Measurements from ENCODE around the gene KRT38. TPM values are rescaled to one million over a fixed set of nuclear protein-coding genes. Genes with fewer than 3 reads are reported as not detected.

The KRT38 gene
- total RNA-seq, 1 experiment from 2014 or later: not detected

GRCh38 chr17:41417576-41418015, 23.2 kb downstream of the KRT38 start:
- DNase-seq: peak; percentile 72
- Mint-ChIP-seq H3K36me3 (ENCODE audit: insufficient read depth, unreplicated experiment) (peaks cover 10% of the 10 kb centered on the region), H3K27me3 (ENCODE audit: unreplicated experiment) (no peaks in the 10 kb centered on the region), H3K9me3 (ENCODE audit: low read depth, unreplicated experiment) (no peaks in the 10 kb centered on the region), H3K4me1 (ENCODE audit: low read depth, unreplicated experiment) (peaks cover 72% of the 10 kb centered on the region), H3K4me3 (ENCODE audit: low read depth, unreplicated experiment) (peak overlapping the region; percentile 29), H3K27ac (ENCODE audit: unreplicated experiment) (peak overlapping the region; percentile 84)
- TF ChIP-seq CTCF (IDR thresholded peaks at IDR 0.05; ENCODE audit: unreplicated experiment): peak; percentile 91
- CTCF ChIA-PET: interaction anchor here (0.5 to 2.4 kb wide), 28 partner anchors 10 to 1708 kb away, joined by 3 to 38 read pairs (median 4); partner anchors contain the start of gene BRCA1
- no TSS peak for BruUV-seq (replicated peaks)
- intact Hi-C loops (cut with micrococcal nuclease; ENCODE audit: unreplicated experiment): loop anchor here (5.0 to 10.0 kb wide), 3 partner anchors 77 to 247 kb away; no protein-coding TSS in a partner anchor

DNA sequence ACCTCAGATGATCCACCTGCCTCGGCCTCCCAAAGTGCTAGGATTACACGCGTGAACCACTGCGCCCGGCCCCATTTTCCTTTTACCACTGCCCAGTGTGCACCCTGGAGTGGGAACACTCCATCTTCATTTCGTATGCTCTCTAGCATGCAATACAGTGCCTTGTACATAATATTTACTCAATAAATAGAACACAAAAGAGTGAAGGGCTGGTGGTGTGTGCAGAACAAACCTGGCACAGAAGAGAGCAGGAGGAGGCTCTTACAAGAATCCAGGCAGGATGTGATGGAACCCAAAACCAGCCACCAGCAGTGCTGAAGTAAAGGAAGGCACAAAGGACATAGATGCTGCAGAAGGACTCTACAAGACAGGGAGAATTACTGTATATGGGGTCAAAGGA, 23.7 kb downstream of the KRT38 start:
- Mint-ChIP-seq H3K27me3 (ENCODE audit: unreplicated experiment) (no peaks in the 10 kb centered on the region), H3K36me3 (ENCODE audit: insufficient read depth, unreplicated experiment) (peaks cover 10% of the 10 kb centered on the region), H3K4me3 (ENCODE audit: low read depth, unreplicated experiment) (peak overlapping the region; percentile 29), H3K27ac (ENCODE audit: unreplicated experiment) (peak overlapping the region; percentile 84), H3K9me3 (ENCODE audit: low read depth, unreplicated experiment) (no peaks in the 10 kb centered on the region), H3K4me1 (ENCODE audit: low read depth, unreplicated experiment) (peaks cover 72% of the 10 kb centered on the region)
- BruUV-seq (replicated peaks): no TSS peak
- no peak for DNase-seq
- CTCF ChIA-PET: interaction anchor here (0.9 to 2.4 kb wide), 17 partner anchors 9 to 509 kb away, joined by 3 to 38 read pairs (median 6); no protein-coding TSS in a partner anchor
- no peak for TF ChIP-seq CTCF (IDR thresholded peaks at IDR 0.05; ENCODE audit: unreplicated experiment)
- intact Hi-C loops (cut with micrococcal nuclease; ENCODE audit: unreplicated experiment): loop anchor here (5.0 to 10.0 kb wide), 3 partner anchors 78 to 248 kb away; no protein-coding TSS in a partner anchor

DNA sequence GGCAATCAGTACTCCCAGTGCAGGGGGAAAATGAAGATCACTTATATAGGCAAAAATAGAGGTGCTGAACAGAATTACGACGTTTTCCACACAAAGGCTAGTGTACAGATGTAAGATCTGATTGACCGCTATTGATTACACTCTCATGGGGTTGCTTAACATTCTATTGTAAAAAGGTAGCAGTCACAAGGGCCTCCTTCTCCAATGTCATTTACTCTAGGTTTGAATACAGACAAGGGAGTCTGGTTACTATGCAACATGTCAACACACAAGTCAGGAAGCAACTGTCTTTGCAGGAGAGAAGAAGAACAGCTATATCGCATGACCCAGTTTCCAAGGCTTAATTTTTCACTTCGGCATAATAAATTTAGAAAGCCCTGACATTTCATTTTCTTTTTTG, 24.3 kb downstream of the KRT38 start:
- BruUV-seq (replicated peaks): no TSS peak
- H3K4me3 Mint-ChIP-seq (ENCODE audit: low read depth, unreplicated experiment): no peak overlapping the region
- peaks cover 69% of the 10 kb centered on the region for H3K4me1 Mint-ChIP-seq (ENCODE audit: low read depth, unreplicated experiment)
- no peak for TF ChIP-seq CTCF (IDR thresholded peaks at IDR 0.05; ENCODE audit: unreplicated experiment)
- H3K9me3 Mint-ChIP-seq (ENCODE audit: low read depth, unreplicated experiment): no peaks in the 10 kb centered on the region
- peaks cover 10% of the 10 kb centered on the region for H3K36me3 Mint-ChIP-seq (ENCODE audit: insufficient read depth, unreplicated experiment)
- H3K27me3 Mint-ChIP-seq (ENCODE audit: unreplicated experiment): no peaks in the 10 kb centered on the region
- peak overlapping the region; percentile 45 for H3K27ac Mint-ChIP-seq (ENCODE audit: unreplicated experiment)
- no peak for DNase-seq
- CTCF ChIA-PET: interaction anchor here (1.2 to 2.4 kb wide), 5 partner anchors 13 to 132 kb away, joined by 3 to 11 read pairs (median 7); no protein-coding TSS in a partner anchor
- intact Hi-C loops (cut with micrococcal nuclease; ENCODE audit: unreplicated experiment): loop anchor here (5.0 to 10.0 kb wide), 3 partner anchors 78 to 248 kb away; no protein-coding TSS in a partner anchor

DNA sequence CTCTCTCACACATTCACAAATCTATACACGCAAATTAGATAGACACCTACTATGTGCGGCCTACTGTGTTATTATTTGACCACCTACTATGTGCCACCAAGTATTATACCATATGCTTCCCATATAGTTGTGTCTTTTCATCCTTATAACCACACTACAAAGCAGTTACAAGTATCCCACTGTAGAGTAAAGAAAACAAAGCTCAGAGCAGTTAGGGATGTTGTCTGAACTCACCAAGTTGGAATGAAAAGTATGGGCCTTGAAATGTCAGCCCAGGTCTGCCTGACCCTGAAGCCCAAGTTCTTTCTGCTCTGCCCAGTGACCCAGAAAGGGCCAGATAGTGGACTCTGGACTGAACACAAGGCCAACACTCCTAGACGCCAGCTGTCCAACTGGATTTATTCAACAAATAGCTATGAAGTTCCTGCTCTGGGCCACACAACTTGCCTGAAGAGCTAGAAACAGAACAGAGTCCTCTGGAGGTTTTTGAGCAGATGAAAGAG, 24.9 kb downstream of the KRT38 start:
- intact Hi-C loops (cut with micrococcal nuclease; ENCODE audit: unreplicated experiment): loop anchor here (5.0 to 10.0 kb wide), 3 partner anchors 79 to 249 kb away; no protein-coding TSS in a partner anchor
- no peak for DNase-seq
- peak overlapping the region; percentile 45 for H3K27ac Mint-ChIP-seq (ENCODE audit: unreplicated experiment)
- H3K36me3 Mint-ChIP-seq (ENCODE audit: insufficient read depth, unreplicated experiment): peaks cover 10% of the 10 kb centered on the region
- BruUV-seq (replicated peaks): no TSS peak
- no peaks in the 10 kb centered on the region for H3K27me3 Mint-ChIP-seq (ENCODE audit: unreplicated experiment)
- TF ChIP-seq CTCF (IDR thresholded peaks at IDR 0.05; ENCODE audit: unreplicated experiment): no peak
- no peak overlapping the region for H3K4me3 Mint-ChIP-seq (ENCODE audit: low read depth, unreplicated experiment)
- CTCF ChIA-PET: interaction anchor here (1.2 to 2.4 kb wide), 3 partner anchors 12 to 133 kb away, joined by 3 to 8 read pairs (median 7); no protein-coding TSS in a partner anchor
- H3K9me3 Mint-ChIP-seq (ENCODE audit: low read depth, unreplicated experiment): no peaks in the 10 kb centered on the region
- peaks cover 63% of the 10 kb centered on the region for H3K4me1 Mint-ChIP-seq (ENCODE audit: low read depth, unreplicated experiment)
